Measurements from ENCODE around the gene DLG2. TPM values are rescaled to one million over a fixed set of nuclear protein-coding genes. Genes with fewer than 3 reads are reported as not detected.

DLG2 gene
- total and polyA plus RNA-seq, 4 donors = 0.30 to 5.5 (median 0.68) TPM

DNA sequence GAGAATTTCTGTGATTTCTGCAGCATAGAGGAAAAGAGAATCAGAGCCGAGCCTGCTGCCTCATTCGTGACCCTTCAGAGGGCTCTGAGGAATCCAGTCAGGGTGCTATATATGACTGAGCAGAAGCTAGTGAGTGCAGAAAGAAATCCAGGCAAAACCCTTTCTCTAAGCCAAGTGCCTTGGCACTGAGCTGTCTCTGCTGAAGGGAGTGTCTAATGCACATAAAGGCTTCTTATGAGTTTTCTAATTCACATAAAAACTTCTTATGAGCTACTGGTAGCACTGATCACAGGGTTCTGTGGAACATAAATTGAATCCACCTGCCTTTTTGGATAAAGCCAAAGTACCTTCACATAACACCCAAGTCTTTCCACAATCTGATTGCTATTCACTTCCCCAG lies 1555.3 kb downstream of the DLG2 start:
- Histone ChIP-seq H3K9me3 (ENCODE audit: control insufficient read depth in 4 of 4, low read length in 3 of 4) (no peaks in the 10 kb centered on the region), H3K9ac (ENCODE audit: low read depth in 1 of 2, low read length in 2 of 2) (no peak overlapping the region), H3K27ac (ENCODE audit: low read depth in 1 of 2, low read length in 2 of 2) (no peak overlapping the region), H3K27me3 (ENCODE audit: control insufficient read depth in 4 of 4, insufficient read depth in 4 of 4, low read length in 3 of 4) (no peaks in the 10 kb centered on the region), H3K4me3 (ENCODE audit: low read depth in 1 of 3, low read length in 3 of 3) (no peak overlapping the region), H3K36me3 (ENCODE audit: control insufficient read depth in 4 of 4, insufficient read depth in 3 of 4, low read depth in 1 of 4, low read length in 3 of 4) (no peaks in the 10 kb centered on the region), H3K4me1 (ENCODE audit: control insufficient read depth in 4 of 4, insufficient read depth in 4 of 4, low read length in 3 of 4) (peaks cover 0 to 7% (median 0%) of the 10 kb centered on the region in 4 donors)
- WGBS = 91% methylated on average over 2 of the region's 2 CpGs
- TF ChIP-seq JUND (IDR thresholded peaks at IDR 0.05) (no peak), RXRA (IDR thresholded peaks at IDR 0.05) (no peak), FOXA1 (IDR thresholded peaks at IDR 0.05) (no peak), FOXA2 (IDR thresholded peaks at IDR 0.05) (no peak), SP1 (IDR thresholded peaks at IDR 0.05) (no peak), NR2F2 (IDR thresholded peaks at IDR 0.05) (no peak), YY1 (IDR thresholded peaks at IDR 0.05) (no peak), HNF4A (conservative IDR thresholded peaks at IDR 0.05) (no peak), GABPA (IDR thresholded peaks at IDR 0.05 in 1 of 2, conservative IDR thresholded peaks at IDR 0.05 in 1 of 2) (no peak), HNF4G (IDR thresholded peaks at IDR 0.05) (no peak), TAF1 (conservative IDR thresholded peaks at IDR 0.05) (no peak), RAD21 (IDR thresholded peaks at IDR 0.05) (no peak)
- TF ChIP-seq, protein P1, sequence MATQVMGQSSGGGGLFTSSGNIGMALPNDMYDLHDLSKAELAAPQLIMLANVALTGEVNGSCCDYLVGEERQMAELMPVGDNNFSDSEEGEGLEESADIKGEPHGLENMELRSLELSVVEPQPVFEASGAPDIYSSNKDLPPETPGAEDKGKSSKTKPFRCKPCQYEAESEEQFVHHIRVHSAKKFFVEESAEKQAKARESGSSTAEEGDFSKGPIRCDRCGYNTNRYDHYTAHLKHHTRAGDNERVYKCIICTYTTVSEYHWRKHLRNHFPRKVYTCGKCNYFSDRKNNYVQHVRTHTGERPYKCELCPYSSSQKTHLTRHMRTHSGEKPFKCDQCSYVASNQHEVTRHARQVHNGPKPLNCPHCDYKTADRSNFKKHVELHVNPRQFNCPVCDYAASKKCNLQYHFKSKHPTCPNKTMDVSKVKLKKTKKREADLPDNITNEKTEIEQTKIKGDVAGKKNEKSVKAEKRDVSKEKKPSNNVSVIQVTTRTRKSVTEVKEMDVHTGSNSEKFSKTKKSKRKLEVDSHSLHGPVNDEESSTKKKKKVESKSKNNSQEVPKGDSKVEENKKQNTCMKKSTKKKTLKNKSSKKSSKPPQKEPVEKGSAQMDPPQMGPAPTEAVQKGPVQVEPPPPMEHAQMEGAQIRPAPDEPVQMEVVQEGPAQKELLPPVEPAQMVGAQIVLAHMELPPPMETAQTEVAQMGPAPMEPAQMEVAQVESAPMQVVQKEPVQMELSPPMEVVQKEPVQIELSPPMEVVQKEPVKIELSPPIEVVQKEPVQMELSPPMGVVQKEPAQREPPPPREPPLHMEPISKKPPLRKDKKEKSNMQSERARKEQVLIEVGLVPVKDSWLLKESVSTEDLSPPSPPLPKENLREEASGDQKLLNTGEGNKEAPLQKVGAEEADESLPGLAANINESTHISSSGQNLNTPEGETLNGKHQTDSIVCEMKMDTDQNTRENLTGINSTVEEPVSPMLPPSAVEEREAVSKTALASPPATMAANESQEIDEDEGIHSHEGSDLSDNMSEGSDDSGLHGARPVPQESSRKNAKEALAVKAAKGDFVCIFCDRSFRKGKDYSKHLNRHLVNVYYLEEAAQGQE (IDR thresholded peaks at IDR 0.05) = no peak
- TF ChIP-seq, protein P2, sequence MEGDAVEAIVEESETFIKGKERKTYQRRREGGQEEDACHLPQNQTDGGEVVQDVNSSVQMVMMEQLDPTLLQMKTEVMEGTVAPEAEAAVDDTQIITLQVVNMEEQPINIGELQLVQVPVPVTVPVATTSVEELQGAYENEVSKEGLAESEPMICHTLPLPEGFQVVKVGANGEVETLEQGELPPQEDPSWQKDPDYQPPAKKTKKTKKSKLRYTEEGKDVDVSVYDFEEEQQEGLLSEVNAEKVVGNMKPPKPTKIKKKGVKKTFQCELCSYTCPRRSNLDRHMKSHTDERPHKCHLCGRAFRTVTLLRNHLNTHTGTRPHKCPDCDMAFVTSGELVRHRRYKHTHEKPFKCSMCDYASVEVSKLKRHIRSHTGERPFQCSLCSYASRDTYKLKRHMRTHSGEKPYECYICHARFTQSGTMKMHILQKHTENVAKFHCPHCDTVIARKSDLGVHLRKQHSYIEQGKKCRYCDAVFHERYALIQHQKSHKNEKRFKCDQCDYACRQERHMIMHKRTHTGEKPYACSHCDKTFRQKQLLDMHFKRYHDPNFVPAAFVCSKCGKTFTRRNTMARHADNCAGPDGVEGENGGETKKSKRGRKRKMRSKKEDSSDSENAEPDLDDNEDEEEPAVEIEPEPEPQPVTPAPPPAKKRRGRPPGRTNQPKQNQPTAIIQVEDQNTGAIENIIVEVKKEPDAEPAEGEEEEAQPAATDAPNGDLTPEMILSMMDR (IDR thresholded peaks at IDR 0.05; ENCODE audit: low read depth, low read length, missing input control) = no peak
- TF ChIP-seq, protein P3, sequence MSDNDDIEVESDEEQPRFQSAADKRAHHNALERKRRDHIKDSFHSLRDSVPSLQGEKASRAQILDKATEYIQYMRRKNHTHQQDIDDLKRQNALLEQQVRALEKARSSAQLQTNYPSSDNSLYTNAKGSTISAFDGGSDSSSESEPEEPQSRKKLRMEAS (IDR thresholded peaks at IDR 0.05) = no peak
- TF ChIP-seq, protein P4, sequence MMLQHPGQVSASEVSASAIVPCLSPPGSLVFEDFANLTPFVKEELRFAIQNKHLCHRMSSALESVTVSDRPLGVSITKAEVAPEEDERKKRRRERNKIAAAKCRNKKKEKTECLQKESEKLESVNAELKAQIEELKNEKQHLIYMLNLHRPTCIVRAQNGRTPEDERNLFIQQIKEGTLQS (IDR thresholded peaks at IDR 0.05) = no peak
- TF ChIP-seq, protein P5, sequence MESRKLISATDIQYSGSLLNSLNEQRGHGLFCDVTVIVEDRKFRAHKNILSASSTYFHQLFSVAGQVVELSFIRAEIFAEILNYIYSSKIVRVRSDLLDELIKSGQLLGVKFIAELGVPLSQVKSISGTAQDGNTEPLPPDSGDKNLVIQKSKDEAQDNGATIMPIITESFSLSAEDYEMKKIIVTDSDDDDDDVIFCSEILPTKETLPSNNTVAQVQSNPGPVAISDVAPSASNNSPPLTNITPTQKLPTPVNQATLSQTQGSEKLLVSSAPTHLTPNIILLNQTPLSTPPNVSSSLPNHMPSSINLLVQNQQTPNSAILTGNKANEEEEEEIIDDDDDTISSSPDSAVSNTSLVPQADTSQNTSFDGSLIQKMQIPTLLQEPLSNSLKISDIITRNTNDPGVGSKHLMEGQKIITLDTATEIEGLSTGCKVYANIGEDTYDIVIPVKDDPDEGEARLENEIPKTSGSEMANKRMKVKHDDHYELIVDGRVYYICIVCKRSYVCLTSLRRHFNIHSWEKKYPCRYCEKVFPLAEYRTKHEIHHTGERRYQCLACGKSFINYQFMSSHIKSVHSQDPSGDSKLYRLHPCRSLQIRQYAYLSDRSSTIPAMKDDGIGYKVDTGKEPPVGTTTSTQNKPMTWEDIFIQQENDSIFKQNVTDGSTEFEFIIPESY (IDR thresholded peaks at IDR 0.05) = no peak
- no peak for DNase-seq (ENCODE audit: low spot score)

DNA sequence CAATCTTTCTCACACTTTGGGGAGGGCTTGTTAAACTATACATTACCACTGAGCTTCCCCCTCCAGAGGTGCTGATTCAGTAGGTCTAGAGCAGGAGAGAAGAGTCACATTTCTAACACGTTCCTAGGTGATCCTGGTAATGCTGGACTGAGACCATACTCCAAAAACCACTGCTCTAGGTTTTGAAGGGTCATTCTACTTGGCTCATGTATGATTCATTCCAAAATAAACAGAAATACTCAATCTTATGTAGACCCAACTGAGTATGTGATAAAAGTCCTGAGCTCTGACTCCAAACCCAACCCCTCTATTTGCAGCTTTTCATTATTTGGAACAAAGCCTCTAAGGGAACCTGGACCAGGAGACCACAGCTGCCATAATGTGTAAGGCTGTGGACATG lies 1558.1 kb downstream of the DLG2 start:
- H3K4me1 ChIP-seq (ENCODE audit: control insufficient read depth in 4 of 4, insufficient read depth in 4 of 4, low read length in 3 of 4) = peaks cover 0 to 7% (median 0%) of the 10 kb centered on the region in 4 donors
- WGBS = 31% methylated on average over 1 of the region's 1 CpG
- H3K27me3 ChIP-seq (ENCODE audit: control insufficient read depth in 4 of 4, insufficient read depth in 4 of 4, low read length in 3 of 4) = no peaks in the 10 kb centered on the region
- H3K27ac ChIP-seq (ENCODE audit: low read depth in 1 of 2, low read length in 2 of 2) = no peak overlapping the region
- H3K36me3 ChIP-seq (ENCODE audit: control insufficient read depth in 4 of 4, insufficient read depth in 3 of 4, low read depth in 1 of 4, low read length in 3 of 4) = no peaks in the 10 kb centered on the region
- no peak overlapping the region for H3K9ac ChIP-seq (ENCODE audit: low read depth in 1 of 2, low read length in 2 of 2)
- no peaks in the 10 kb centered on the region for H3K9me3 ChIP-seq (ENCODE audit: control insufficient read depth in 4 of 4, low read length in 3 of 4)
- TF ChIP-seq, protein P3 (IDR thresholded peaks at IDR 0.05) = no peak
- TF ChIP-seq, protein P4 (IDR thresholded peaks at IDR 0.05) = no peak
- TF ChIP-seq HNF4A (conservative IDR thresholded peaks at IDR 0.05) = peak in 1 of 2 donors; percentile 22
- no peak for DNase-seq (ENCODE audit: low spot score)
- H3K4me3 ChIP-seq (ENCODE audit: low read depth in 1 of 3, low read length in 3 of 3) = no peak overlapping the region
